ENCODE measurements around the gene CWC25.

Gene CWC25

DNA sequence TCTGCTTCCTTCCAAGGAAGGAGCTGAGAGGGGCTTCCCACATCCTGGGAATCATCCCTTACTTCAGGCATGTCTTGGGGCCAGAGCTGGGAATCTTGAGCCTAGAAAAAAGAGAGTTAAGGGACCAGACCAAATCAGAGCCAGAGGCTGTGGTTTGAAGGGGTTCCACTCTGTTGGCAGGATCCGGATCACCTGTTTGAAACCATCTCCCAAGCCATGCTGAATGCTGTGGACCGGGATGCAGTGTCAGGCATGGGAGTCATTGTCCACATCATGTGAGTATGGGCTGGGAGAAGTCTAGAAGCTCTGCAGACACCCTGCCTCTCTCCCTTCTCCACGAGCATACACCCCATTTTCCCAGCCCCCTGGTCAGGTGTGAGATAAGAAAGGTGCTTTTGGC lies 62.9 kb downstream of the CWC25 start:
- no peak for DNase-seq (ENCODE audit: low read depth)
- TF ChIP-seq, protein P1, sequence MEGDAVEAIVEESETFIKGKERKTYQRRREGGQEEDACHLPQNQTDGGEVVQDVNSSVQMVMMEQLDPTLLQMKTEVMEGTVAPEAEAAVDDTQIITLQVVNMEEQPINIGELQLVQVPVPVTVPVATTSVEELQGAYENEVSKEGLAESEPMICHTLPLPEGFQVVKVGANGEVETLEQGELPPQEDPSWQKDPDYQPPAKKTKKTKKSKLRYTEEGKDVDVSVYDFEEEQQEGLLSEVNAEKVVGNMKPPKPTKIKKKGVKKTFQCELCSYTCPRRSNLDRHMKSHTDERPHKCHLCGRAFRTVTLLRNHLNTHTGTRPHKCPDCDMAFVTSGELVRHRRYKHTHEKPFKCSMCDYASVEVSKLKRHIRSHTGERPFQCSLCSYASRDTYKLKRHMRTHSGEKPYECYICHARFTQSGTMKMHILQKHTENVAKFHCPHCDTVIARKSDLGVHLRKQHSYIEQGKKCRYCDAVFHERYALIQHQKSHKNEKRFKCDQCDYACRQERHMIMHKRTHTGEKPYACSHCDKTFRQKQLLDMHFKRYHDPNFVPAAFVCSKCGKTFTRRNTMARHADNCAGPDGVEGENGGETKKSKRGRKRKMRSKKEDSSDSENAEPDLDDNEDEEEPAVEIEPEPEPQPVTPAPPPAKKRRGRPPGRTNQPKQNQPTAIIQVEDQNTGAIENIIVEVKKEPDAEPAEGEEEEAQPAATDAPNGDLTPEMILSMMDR (IDR thresholded peaks at IDR 0.05; ENCODE audit: insufficient read depth, low read depth, low read length, missing control alignments) = no peak
- H3K4me3 ChIP-seq (ENCODE audit: low read depth, low read length) = no peak overlapping the region

DNA sequence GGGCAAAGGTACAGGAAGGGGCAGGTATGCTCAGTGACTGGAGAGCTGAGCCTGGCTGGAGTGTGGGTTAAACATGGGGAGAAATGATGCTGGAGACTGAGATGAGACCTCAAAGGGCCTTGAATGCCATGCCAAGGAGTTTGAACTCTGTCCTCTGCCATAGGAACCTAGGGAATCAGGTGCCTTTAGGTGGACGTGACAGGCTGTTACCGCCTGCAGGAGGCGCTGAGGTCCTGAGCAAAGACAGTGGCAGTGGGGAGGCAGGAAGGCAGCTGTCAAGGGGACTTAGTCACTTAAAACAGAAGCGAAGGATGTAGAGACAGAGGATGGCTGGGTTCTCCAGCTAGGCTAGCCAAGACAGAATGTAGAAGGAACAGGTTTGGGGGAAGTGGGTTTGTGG lies 63.5 kb downstream of the CWC25 start:
- H3K4me3 ChIP-seq (ENCODE audit: low read depth, low read length) = no peak overlapping the region
- TF ChIP-seq, protein P1 (IDR thresholded peaks at IDR 0.05; ENCODE audit: insufficient read depth, low read depth, low read length, missing control alignments) = peak; percentile 25
- DNase-seq (ENCODE audit: low read depth) = peak; percentile 55

DNA sequence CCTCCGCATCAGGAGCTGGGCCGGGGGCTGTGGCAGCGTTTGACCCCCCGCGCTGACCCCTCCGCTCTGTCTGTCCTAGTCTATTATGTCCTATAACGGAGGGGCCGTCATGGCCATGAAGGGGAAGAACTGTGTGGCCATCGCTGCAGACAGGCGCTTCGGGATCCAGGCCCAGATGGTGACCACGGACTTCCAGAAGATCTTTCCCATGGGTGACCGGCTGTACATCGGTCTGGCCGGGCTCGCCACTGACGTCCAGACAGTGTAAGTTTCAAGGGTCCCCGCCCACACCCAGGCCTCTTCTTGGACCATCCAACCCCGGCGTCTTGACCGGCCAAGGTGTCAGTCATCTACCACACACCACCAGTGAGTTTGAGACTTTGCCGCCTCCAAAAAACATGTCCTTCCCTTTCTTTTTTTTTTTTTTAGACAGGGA lies 72.0 kb downstream of the CWC25 start:
- H3K4me3 ChIP-seq (ENCODE audit: low read depth, low read length) = peak overlapping the region; percentile 84
- no peak for DNase-seq (ENCODE audit: low read depth)
- TF ChIP-seq, protein P1 (IDR thresholded peaks at IDR 0.05; ENCODE audit: insufficient read depth, low read depth, low read length, missing control alignments) = no peak

DNA sequence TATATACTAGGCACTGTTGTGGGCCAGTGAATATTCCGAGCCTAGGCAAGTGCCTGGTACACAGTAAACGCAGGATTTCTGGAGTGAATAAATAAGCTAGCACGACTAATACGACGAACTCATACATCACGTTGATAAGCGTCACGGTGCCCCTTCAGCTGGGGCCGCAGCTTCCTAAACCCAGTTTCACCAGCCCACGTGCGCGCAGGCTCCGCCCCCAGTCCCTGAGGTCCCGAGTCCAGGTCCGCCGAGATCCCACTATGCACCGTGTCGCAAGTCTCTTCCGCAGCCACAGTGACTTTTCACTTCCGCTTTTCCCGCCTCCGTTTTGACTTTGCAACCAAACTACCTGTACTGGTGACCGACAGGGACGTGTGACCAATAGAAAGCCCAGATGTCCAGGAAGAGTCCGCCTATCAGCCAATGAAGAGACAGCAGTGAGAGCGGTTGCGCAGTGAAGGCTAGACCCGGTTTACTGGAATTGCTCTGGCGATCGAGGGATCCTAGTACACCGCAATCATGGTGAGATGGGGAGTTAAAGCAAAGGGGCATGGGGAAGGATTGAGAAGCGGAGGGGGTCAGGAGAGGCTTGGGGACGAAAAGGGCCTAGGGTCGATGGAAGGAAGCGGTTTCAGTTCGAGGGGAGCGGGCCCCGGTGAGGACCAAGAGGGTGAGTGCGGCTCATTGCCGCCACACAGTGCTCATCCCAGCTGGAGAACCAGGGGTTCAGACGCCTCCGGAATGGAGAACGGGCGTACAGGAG lies 72.6 kb downstream of the CWC25 start, which contains the start of gene PSMB3:
PSMB3 (plus strand) TSS at position 434 of the 763 bp plus-strand sequence; CDS start at position 520, 86 bp downstream.
- DNase-seq (ENCODE audit: low read depth) = peak; percentile 100
- peak within 1 kb of the TSS; percentile 84 for H3K4me3 ChIP-seq (ENCODE audit: low read depth, low read length)
- TF ChIP-seq, protein P1 (IDR thresholded peaks at IDR 0.05; ENCODE audit: insufficient read depth, low read depth, low read length, missing control alignments) = no peak

DNA sequence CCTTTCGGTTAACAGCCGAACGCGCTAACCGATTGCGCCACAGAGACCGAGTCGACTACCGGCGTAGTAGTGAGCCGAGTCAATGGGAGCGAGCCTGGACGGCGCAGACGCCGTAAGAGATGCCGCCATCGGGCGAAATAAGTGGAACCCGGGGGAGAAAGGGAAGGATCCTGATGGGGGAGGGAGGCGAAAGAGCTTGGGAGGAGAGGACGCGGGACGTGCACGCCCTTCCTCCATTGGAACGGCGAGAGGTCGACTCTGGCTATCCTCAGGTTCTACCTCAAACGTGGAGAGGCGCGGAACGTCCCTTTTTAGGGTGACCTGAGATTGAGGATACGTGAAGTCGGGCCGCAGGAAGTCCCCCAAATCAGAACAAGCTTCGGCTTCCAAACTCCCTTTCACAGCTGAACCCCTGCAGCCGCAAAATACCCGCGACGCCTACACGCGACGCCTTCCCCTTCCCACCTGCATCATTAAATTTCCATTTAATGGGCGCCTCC lies 73.3 kb downstream of the CWC25 start:
- DNase-seq (ENCODE audit: low read depth) = peak; percentile 90
- TF ChIP-seq, protein P1 (IDR thresholded peaks at IDR 0.05; ENCODE audit: insufficient read depth, low read depth, low read length, missing control alignments) = no peak
- H3K4me3 ChIP-seq (ENCODE audit: low read depth, low read length) = peak overlapping the region; percentile 59

DNA sequence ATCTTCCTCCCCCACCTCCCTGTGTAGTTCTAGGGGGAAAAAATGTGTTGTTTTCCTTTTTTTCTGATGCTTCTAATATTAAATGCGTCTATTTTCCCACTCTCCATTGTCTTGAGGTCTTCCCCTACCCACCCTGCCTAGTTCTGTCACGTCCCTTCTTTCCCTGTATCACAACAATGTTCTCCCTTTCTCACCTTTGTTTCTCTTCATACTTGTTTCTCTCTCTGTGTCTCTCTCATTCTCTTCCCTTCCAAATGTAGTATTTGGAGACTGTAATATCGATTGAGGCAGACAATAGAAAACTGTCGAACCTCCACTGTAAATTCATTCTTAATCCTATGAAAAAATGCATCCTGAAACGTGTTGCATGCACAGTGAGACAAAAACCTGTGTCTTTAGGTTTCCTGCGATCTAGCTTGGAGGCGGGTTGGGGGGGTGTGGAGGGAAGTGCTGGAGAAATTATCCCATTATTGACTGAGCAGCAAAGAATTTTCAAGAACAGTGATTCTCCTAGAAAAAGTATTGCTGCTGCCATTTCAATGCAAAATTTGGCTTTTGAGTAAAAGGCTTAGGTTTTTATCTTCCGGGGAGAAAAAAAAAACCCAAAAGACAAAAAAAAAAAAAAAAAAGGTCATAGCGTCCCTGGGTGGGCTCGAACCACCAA lies 73.8 kb downstream of the CWC25 start:
- H3K4me3 ChIP-seq (ENCODE audit: low read depth, low read length) = peak overlapping the region; percentile 59
- DNase-seq (ENCODE audit: low read depth) = no peak
- TF ChIP-seq, protein P1 (IDR thresholded peaks at IDR 0.05; ENCODE audit: insufficient read depth, low read depth, low read length, missing control alignments) = no peak
